SH-SY5Y (cell line): Measurements from ENCODE around the gene TOP3A.

Experiments
- GATA2 ChIP-seq: IDR thresholded peaks from 2 replicates; pipeline ENCODE4 v1.6.1; 2011; ENCODE audit warnings: mild to moderate bottlenecking, low read depth, low read length
- GATA3 ChIP-seq: IDR thresholded peaks from 2 replicates; pipeline ENCODE4 v1.6.1; 2011; ENCODE audit warnings: low read depth, mild to moderate bottlenecking, low read length, moderate library complexity

DNA sequence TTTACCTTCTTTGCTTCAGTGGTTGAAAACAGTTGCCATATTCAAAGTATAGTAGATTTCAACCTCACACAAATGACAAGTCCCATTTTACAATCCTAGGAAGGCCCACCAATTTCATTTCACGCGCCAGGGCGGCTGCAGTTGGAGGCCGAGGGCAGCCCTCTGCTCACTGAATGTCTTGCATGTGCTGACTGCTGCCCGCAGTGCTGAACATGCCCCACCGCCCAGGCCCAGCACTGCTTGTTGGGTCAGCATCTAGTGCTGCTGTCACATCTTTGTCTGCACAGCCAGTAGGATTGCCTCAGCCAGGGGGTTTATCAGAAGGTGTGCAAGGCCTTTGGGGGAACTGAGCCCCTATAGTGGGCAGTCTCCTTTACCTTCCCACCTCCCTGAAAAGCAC lies 11.8 kb upstream of the TOP3A start:
- TF ChIP-seq GATA2 (no peak), GATA3 (no peak)
